Measurements from ENCODE around the gene TAAR2. TPM values are rescaled to one million over a fixed set of nuclear protein-coding genes. Genes with fewer than 3 reads are reported as not detected.
"Not testable (repeated sequence)": the region's sequence is repeated elsewhere in the genome, so short reads cannot be mapped to it uniquely, and the experiment has no call there.

The TAAR2 gene
- total RNA-seq, 1 donor from 2014 or later, result not detected

DNA sequence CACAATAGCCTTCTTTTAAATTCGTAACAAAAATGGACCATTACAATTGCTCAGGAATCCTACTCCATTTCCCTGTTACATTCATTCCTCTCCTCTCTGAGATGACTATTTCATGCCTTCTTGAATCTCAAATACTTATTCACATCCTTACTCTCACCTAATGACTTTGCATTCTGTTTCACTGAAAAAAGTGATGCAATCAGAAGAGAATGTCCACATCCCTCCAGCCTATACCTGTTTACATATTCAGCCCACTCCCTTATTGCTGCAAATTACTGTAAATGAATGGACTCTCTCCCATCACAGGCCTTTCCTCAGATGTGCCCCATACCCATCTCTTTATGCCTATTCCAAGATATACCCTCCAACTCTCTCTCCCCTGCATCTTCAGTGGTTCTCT is 26.4 kb upstream of the TAAR2 start:
- H3K4me1 ChIP-seq (ENCODE audit: control insufficient read depth in 3 of 3, insufficient read depth in 3 of 3, low read length in 3 of 3), result no peaks in the 10 kb centered on the region
- H3K27ac ChIP-seq (ENCODE audit: low read depth, low read length), result no peak overlapping the region
- no peaks in the 10 kb centered on the region for H3K9me3 ChIP-seq (ENCODE audit: control insufficient read depth in 3 of 3, low read length in 3 of 3)
- no peaks in the 10 kb centered on the region for H3K36me3 ChIP-seq (ENCODE audit: control insufficient read depth in 3 of 3, insufficient read depth in 3 of 3, low read length in 3 of 3)
- H3K4me3 ChIP-seq (ENCODE audit: low read length in 3 of 3), result no peak overlapping the region
- no peak overlapping the region for H3K9ac ChIP-seq (ENCODE audit: low read depth in 1 of 3, low read length in 3 of 3)
- H3K27me3 ChIP-seq (ENCODE audit: control insufficient read depth in 3 of 3, insufficient read depth in 3 of 3, low read length in 3 of 3), result no peaks in the 10 kb centered on the region

DNA sequence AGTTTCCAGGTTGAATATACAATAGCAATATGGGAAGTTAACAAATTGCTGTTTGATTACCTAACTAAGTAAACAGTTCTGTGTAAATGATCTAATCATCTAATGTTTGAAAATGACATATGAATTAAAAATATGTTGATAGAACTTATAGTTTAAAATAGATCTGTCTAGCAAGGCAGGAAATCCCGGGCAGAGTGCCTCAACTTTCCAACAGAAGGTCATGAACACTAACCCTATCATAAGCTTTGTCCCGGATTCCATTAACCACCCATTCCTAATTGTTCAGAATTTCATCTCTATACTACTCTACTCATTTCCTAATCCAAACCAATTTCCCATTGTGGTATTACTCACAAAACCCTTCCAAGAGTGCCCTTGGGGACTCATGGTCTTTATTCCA is 24.8 kb upstream of the TAAR2 start:
- no peaks in the 10 kb centered on the region for H3K9me3 ChIP-seq (ENCODE audit: control insufficient read depth in 3 of 3, low read length in 3 of 3)
- H3K9ac ChIP-seq (ENCODE audit: low read depth in 1 of 3, low read length in 3 of 3), result no peak overlapping the region
- H3K4me1 ChIP-seq (ENCODE audit: control insufficient read depth in 3 of 3, insufficient read depth in 3 of 3, low read length in 3 of 3), result no peaks in the 10 kb centered on the region
- no peak overlapping the region for H3K4me3 ChIP-seq (ENCODE audit: low read length in 3 of 3)
- H3K36me3 ChIP-seq (ENCODE audit: control insufficient read depth in 3 of 3, insufficient read depth in 3 of 3, low read length in 3 of 3), result no peaks in the 10 kb centered on the region
- H3K27me3 ChIP-seq (ENCODE audit: control insufficient read depth in 3 of 3, insufficient read depth in 3 of 3, low read length in 3 of 3), result no peaks in the 10 kb centered on the region
- no peak overlapping the region for H3K27ac ChIP-seq (ENCODE audit: low read depth, low read length)

DNA sequence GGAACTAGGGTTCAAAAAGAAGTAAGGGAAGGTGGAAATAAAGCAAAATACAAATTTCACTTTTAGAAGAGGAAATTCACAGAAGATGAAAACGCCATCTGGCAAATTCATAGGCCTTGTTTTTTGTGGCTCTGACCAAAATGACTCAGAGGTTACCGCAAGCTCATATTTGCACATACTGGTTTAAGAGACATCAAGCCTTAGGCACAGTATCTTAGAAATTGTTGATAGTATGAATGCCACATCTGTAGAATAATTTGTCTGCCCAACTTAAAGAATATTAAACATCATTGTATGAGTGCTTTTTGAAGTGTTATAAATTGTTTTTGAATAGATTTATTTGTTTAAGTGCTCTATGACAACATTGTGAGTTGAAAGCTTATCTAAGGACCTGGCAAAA is 24.3 kb upstream of the TAAR2 start:
- Histone ChIP-seq H3K9me3 (ENCODE audit: control insufficient read depth in 3 of 3, low read length in 3 of 3) (no peaks in the 10 kb centered on the region), H3K4me3 (ENCODE audit: low read length in 3 of 3) (no peak overlapping the region), H3K36me3 (ENCODE audit: control insufficient read depth in 3 of 3, insufficient read depth in 3 of 3, low read length in 3 of 3) (no peaks in the 10 kb centered on the region), H3K4me1 (ENCODE audit: control insufficient read depth in 3 of 3, insufficient read depth in 3 of 3, low read length in 3 of 3) (no peaks in the 10 kb centered on the region), H3K27ac (ENCODE audit: low read depth, low read length) (no peak overlapping the region), H3K9ac (ENCODE audit: low read depth in 1 of 3, low read length in 3 of 3) (no peak overlapping the region), H3K27me3 (ENCODE audit: control insufficient read depth in 3 of 3, insufficient read depth in 3 of 3, low read length in 3 of 3) (no peaks in the 10 kb centered on the region)

DNA sequence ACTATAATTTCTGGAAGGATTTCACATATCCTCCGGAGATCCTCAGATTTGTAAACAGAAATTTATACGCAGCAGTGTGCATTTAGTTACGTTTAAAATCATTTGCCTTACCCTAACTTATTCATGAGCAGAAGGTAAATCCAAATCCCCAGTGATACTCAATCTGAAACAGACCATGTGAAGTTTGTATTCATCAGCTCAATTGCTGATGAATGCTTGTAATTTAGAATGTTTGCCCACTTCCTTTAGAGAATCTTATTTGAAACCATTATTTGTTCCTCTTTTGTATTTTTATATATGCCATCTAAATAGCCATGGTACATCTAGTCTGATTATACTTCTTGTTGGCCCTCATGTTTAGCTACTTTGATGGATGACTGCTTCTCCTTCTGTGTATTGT is 19.5 kb upstream of the TAAR2 start:
- Histone ChIP-seq H3K4me1 (ENCODE audit: control insufficient read depth in 3 of 3, insufficient read depth in 3 of 3, low read length in 3 of 3) (no peaks in the 10 kb centered on the region), H3K27ac (ENCODE audit: low read depth, low read length) (no peak overlapping the region), H3K4me3 (ENCODE audit: low read length in 3 of 3) (no peak overlapping the region), H3K36me3 (ENCODE audit: control insufficient read depth in 3 of 3, insufficient read depth in 3 of 3, low read length in 3 of 3) (no peaks in the 10 kb centered on the region), H3K9me3 (ENCODE audit: control insufficient read depth in 3 of 3, low read length in 3 of 3) (no peaks in the 10 kb centered on the region), H3K27me3 (ENCODE audit: control insufficient read depth in 3 of 3, insufficient read depth in 3 of 3, low read length in 3 of 3) (no peaks in the 10 kb centered on the region), H3K9ac (ENCODE audit: low read depth in 1 of 3, low read length in 3 of 3) (no peak overlapping the region)

DNA sequence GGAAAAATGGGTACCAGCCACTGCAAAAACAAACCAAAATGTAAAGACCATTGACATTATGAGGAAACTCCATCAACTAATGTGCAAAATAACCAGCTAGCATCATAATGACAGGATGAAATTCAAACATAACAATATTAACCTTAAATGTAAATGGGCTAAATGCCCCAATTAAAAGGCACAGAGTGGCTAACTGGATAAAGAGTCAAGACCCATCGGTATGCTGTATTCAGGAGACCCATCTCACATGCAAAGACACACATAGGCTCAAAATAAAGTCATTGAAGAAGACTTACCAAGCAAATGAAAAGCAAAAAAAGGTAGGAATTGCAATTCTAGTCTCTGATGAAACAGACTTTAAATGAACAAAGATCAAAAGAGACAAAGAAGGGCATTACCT is 13.1 kb upstream of the TAAR2 start:
- not testable (repeated sequence) for H3K27me3 ChIP-seq (ENCODE audit: control insufficient read depth in 3 of 3, insufficient read depth in 3 of 3, low read length in 3 of 3); H3K4me3 ChIP-seq (ENCODE audit: low read length in 3 of 3); H3K9ac ChIP-seq (ENCODE audit: low read depth in 1 of 3, low read length in 3 of 3); H3K4me1 ChIP-seq (ENCODE audit: control insufficient read depth in 3 of 3, insufficient read depth in 3 of 3, low read length in 3 of 3); H3K9me3 ChIP-seq (ENCODE audit: control insufficient read depth in 3 of 3, low read length in 3 of 3); H3K36me3 ChIP-seq (ENCODE audit: control insufficient read depth in 3 of 3, insufficient read depth in 3 of 3, low read length in 3 of 3); H3K27ac ChIP-seq (ENCODE audit: low read depth, low read length)

DNA sequence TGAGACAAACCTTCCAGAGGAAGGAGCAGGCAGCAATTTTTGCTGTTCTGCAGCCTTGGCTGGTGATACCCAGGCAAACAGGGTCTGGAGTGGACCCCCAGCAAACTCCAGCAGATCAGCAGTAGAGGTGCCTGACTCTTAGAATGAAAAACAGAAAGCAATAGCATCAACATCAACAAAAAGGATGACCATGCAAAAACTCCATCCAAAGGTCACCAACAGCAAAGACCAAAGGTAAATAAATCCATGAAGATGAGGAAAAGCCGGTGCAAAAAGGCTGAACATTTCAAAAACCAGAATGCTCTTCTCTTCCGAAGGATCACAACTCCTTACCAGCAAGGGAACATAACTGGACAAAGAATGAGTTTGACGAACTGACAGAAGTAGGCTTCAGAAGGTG is 11.8 kb upstream of the TAAR2 start:
- not testable (repeated sequence) for H3K27me3 ChIP-seq (ENCODE audit: control insufficient read depth in 3 of 3, insufficient read depth in 3 of 3, low read length in 3 of 3); H3K4me1 ChIP-seq (ENCODE audit: control insufficient read depth in 3 of 3, insufficient read depth in 3 of 3, low read length in 3 of 3); H3K9me3 ChIP-seq (ENCODE audit: control insufficient read depth in 3 of 3, low read length in 3 of 3); H3K9ac ChIP-seq (ENCODE audit: low read depth in 1 of 3, low read length in 3 of 3); H3K4me3 ChIP-seq (ENCODE audit: low read length in 3 of 3); H3K36me3 ChIP-seq (ENCODE audit: control insufficient read depth in 3 of 3, insufficient read depth in 3 of 3, low read length in 3 of 3); H3K27ac ChIP-seq (ENCODE audit: low read depth, low read length)

DNA sequence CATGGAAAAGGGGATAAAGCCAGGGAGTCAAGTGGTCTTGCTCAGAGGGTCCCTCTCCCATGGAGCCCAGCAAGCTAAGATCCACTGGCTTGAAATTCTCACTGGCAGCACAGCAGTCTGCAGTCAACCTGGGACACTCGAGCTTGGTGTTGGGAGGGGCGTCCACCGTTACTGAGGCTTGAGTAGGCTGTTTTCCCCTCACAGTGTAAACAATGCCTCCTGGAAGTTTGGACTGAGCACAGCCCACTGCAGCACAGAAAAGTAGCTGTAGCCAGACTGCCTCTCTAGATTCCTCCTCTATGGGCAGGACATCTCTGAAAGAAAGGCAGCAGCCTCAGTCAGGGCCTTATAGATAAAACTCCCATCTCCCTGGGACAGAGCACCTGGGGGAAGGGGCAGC is 11.2 kb upstream of the TAAR2 start:
- H3K36me3 ChIP-seq (ENCODE audit: control insufficient read depth in 3 of 3, insufficient read depth in 3 of 3, low read length in 3 of 3); H3K27ac ChIP-seq (ENCODE audit: low read depth, low read length); H3K27me3 ChIP-seq (ENCODE audit: control insufficient read depth in 3 of 3, insufficient read depth in 3 of 3, low read length in 3 of 3); H3K9ac ChIP-seq (ENCODE audit: low read depth in 1 of 3, low read length in 3 of 3); H3K4me1 ChIP-seq (ENCODE audit: control insufficient read depth in 3 of 3, insufficient read depth in 3 of 3, low read length in 3 of 3); H3K4me3 ChIP-seq (ENCODE audit: low read length in 3 of 3); H3K9me3 ChIP-seq (ENCODE audit: control insufficient read depth in 3 of 3, low read length in 3 of 3): not testable (repeated sequence)

DNA sequence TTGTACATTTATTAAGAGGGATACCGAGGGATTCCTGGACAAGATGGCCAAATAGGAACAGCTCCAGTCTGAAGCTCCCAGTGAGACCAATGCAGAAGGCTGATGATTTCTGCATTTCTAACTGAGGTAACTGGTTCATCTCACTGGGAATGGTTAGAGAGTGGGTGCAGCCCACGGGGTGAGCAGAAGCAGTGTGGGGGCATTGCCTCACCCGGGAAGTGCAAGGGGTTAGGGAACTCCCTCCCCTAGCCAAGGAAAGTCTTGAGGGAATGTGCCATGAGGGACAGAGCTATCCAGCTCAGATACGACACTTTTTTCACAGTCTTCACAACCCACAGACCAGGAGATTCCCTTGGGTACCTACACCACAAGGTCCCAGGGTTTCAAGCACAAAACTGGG is 10.7 kb upstream of the TAAR2 start:
- H3K9ac ChIP-seq (ENCODE audit: low read depth in 1 of 3, low read length in 3 of 3), result no peak overlapping the region
- peaks cover 0 to 3% (median 3%) of the 10 kb centered on the region in 3 donors for H3K27me3 ChIP-seq (ENCODE audit: control insufficient read depth in 3 of 3, insufficient read depth in 3 of 3, low read length in 3 of 3)
- no peaks in the 10 kb centered on the region for H3K36me3 ChIP-seq (ENCODE audit: control insufficient read depth in 3 of 3, insufficient read depth in 3 of 3, low read length in 3 of 3)
- H3K4me1 ChIP-seq (ENCODE audit: control insufficient read depth in 3 of 3, insufficient read depth in 3 of 3, low read length in 3 of 3), result no peaks in the 10 kb centered on the region
- no peaks in the 10 kb centered on the region for H3K9me3 ChIP-seq (ENCODE audit: control insufficient read depth in 3 of 3, low read length in 3 of 3)
- no peak overlapping the region for H3K4me3 ChIP-seq (ENCODE audit: low read length in 3 of 3)
- no peak overlapping the region for H3K27ac ChIP-seq (ENCODE audit: low read depth, low read length)

DNA sequence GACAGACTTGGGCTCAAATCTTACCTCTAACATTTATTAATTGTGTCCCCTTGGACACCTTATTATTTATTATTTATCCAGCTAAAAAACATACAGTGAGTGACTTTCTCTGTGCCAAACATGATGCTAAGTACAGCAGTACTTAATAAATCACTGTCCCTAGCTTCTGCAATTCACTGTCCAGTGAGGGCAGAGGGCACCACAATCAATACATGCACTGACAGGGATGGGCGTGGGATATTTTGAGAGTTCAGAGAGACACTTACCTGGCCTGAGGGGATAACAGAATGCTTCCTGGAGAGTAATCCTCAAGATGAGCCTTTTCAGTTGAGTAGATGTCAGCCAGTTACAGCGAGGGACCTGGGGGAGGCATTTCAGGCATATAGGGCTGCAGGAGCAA is 9.3 kb upstream of the TAAR2 start:
- no peak overlapping the region for H3K27ac ChIP-seq (ENCODE audit: low read depth, low read length)
- no peaks in the 10 kb centered on the region for H3K4me1 ChIP-seq (ENCODE audit: control insufficient read depth in 3 of 3, insufficient read depth in 3 of 3, low read length in 3 of 3)
- no peak overlapping the region for H3K4me3 ChIP-seq (ENCODE audit: low read length in 3 of 3)
- peaks cover 0 to 3% (median 3%) of the 10 kb centered on the region in 3 donors for H3K27me3 ChIP-seq (ENCODE audit: control insufficient read depth in 3 of 3, insufficient read depth in 3 of 3, low read length in 3 of 3)
- no peak overlapping the region for H3K9ac ChIP-seq (ENCODE audit: low read depth in 1 of 3, low read length in 3 of 3)
- no peaks in the 10 kb centered on the region for H3K9me3 ChIP-seq (ENCODE audit: control insufficient read depth in 3 of 3, low read length in 3 of 3)
- no peaks in the 10 kb centered on the region for H3K36me3 ChIP-seq (ENCODE audit: control insufficient read depth in 3 of 3, insufficient read depth in 3 of 3, low read length in 3 of 3)

DNA sequence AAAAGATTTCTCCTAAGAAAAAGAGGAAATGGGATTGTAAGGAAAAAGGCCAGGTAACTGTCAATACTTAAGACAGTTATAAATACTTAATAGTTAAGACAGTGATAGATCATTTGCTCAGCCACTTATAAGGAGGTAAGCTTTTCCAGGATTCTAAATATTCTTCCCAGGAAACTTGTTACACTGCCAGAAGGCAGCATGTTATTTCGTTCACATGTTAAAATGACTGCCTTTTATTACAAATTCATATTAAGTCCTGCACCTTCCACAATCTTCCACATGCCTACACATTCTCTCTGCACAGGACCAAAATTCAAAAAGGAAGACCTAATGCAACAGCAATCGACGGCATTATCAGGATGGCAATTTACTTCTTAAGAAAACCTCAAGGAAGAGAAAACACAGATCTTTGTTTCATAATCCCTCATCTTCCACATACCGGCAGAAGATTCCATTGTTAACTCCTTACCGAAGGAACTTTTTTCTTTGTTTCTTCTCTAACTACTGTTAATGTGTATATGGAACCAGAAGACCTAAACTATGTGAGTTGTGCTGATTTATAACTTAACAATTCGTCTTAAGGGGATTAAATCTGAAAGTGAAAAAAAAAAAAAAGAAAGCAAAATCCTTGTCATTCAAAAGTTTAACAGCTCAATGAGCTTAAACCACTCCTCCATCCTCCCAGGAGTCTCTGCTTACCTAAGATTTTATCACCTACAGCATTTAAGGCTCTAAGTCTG is 799 bp downstream of the TAAR2 start:
- Histone ChIP-seq H3K9me3 (ENCODE audit: control insufficient read depth in 3 of 3, low read length in 3 of 3) (no peaks in the 10 kb centered on the region), H3K9ac (ENCODE audit: low read depth in 1 of 3, low read length in 3 of 3) (no peak overlapping the region), H3K36me3 (ENCODE audit: control insufficient read depth in 3 of 3, insufficient read depth in 3 of 3, low read length in 3 of 3) (no peaks in the 10 kb centered on the region), H3K4me3 (ENCODE audit: low read length in 3 of 3) (no peak overlapping the region), H3K27ac (ENCODE audit: low read depth, low read length) (no peak overlapping the region), H3K27me3 (ENCODE audit: control insufficient read depth in 3 of 3, insufficient read depth in 3 of 3, low read length in 3 of 3) (no peaks in the 10 kb centered on the region), H3K4me1 (ENCODE audit: control insufficient read depth in 3 of 3, insufficient read depth in 3 of 3, low read length in 3 of 3) (no peaks in the 10 kb centered on the region)
